Transverse colon (tissue), 4 donors: ENCODE data around the gene C6orf62.

Source experiments
- CTCF ChIP-seq, 5 experiments: fragments of 200-600 bp in 3 of 5; fragments of 450-650 bp in 2 of 5; sonication (generic) in 3 of 5; IDR thresholded peaks; 1 replicate in 2 of 5; 2 replicates in 3 of 5; pipeline ENCODE4 v1.5.1; 2016 to 2017; ENCODE audit warnings: antibody characterized with exemption in 5 of 5, inconsistent platforms in 3 of 5, mild to moderate bottlenecking in 2 of 5, moderate library complexity in 1 of 5
- EP300 ChIP-seq: sonication (generic); formaldehyde crosslinking; IDR thresholded peaks from one replicate; pipeline ENCODE4 v1.6.1; 2017; ENCODE audit warnings: antibody characterized with exemption, low read depth
- POLR2A ChIP-seq: fragments of 450-650 bp; IDR thresholded peaks from one replicate; pipeline ENCODE4 v1.6.1; 2016; ENCODE audit warnings: antibody characterized with exemption, mild to moderate bottlenecking, moderate library complexity
- POLR2AphosphoS5 ChIP-seq, 3 donors: sonication (generic); formaldehyde crosslinking; IDR thresholded peaks; one replicate each; pipeline ENCODE4 v1.6.1; 2016; ENCODE audit warnings: antibody characterized with exemption in 3 of 3

GRCh38 chr6:24696097-24696496, 22.9 kb downstream of the C6orf62 start:
- TF ChIP-seq POLR2A (no peak), EP300 (no peak), CTCF (IDR thresholded peaks at IDR 0.05) (no peak), POLR2AphosphoS5 (IDR thresholded peaks at IDR 0.05) (no peak)
